HG02884 (cell line): ENCODE measurements around the gene IDUA.
A peak's percentile ranks its signal among the peaks of the same experiment; 100 is the strongest.

Source experiments
- ATAC-seq: cut with Tn5 transposase; IDR thresholded peaks from one replicate; pipeline ENCODE4 v1.9.1; 2021; ENCODE audit warnings: mild to moderate bottlenecking, moderate library complexity; ENCODE audit not compliant: unreplicated experiment

Gene IDUA

DNA sequence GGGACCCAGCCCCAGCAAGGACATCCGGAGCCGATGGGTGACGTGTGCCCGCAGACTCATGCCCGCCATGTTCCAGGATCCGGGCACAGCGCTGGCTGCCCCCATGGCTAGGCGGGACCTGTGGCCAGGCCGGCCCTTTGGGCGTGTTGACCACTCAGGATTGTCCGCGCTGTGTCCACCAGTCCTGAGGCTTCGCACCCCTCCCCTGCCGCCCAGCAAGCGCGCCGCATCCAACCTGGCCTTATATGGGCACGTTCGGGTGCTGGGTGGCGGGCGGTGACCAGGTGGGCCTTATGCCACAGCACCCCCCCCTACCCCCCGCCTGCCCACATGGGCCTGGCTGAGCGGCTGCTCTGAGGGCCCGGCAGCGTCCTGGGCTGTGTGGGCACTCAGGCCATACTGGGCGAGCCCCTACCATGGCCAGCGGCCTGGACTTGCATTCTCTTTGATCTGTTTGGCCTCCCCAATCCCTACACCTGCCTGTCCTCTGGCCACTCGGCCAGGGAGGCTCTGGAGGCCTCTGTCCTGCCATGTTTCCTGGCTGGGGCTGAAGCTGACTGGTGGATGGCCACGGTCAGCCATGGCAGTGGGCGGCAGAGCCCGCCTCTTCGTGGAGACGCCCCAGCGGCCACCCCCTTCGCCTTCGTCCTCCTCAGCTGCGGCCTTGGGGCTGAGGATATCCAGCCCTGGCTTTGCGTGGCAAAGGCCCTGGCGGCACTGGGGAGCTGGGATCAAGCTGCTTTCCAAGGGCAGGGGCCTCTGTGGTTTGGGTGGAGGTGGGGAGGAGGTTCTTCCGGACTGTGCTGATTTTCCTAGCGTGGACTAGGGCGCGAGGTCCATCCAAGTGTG is 26.6 kb downstream of the IDUA start:
- no peak for ATAC-seq

DNA sequence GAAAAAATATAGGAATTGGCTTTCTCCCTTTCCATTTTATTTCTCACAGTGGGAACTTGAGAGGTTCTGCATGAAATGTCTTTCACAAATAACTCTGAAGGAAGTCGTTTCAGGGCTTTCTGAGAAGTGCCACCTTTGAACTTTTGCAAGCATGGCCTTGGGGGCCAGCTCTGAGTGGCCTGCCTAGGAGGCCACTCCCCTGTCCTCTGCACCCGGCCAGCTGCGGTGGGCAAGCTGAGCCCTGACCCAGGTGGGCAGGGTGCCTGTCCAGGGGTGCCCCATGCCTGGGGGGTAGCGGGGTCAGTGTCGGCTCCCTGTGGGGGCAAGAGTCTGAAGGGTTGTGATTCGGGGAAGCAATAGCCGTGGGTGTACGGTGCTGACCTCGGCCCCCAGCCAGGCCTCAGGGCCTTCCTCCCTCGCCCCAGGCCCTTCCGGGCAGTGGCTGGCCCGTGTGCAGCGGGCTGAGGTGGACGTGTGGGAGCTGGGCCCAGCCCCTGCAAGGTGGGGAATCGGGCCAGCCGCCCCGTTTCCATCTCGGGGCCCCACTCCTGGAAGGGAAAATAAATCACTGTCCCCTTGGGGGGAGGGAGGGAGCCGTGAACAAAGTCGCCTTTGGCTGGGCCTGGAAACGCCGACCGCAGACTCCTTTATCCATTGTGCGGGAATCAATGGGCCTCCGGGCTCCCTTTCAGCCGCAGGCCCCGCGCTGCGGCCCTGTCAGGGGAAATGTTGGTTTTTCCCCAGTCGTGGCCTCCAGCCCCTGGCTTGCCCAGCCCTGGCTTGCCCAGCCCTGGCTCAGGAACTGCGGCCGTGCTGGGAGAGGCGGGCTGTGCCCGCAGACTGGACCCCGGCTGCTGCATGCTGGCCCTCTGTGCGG is 27.7 kb downstream of the IDUA start:
- no peak for ATAC-seq

DNA sequence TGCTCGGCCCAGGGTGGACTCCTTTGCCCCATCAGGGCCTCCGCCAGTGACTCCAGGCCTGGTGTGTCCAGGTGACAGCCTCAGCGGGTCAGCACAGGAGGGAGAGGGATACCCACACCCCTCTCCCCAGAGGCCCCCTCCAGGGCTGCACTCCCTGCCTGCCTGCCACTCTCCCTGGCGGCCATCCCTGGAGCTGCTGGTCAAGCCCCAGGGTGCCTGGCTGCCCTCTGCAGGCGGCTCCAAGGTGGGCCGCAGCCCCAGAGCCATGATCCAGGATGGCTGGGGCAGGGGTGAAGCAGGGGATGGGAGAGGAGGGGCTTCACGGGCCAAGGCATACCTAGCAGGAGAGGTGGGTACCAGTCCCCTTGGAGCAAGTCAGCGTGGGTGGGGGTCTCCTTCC is 28.3 kb downstream of the IDUA start:
- no peak for ATAC-seq

DNA sequence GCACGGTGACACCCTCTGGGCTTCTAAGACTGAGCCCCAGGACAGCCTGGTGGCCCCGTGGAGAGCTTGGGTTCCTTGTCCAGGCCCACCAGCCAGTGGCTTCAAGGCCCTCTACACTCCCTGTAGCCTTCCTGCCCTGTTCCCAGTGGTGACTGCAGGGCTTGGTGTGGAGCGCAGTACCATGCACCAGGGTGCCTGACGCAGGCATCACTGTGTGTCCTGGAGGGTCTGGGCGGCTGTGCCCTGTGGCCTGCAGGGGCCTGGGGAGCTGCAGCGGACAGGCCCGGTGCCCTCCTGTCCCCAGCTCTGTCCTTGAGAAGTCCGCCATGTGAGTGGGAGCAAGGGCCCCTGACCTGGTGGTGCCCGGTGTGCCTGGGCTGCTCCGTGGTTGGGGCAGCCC is 28.9 kb downstream of the IDUA start:
- ATAC-seq = no peak

DNA sequence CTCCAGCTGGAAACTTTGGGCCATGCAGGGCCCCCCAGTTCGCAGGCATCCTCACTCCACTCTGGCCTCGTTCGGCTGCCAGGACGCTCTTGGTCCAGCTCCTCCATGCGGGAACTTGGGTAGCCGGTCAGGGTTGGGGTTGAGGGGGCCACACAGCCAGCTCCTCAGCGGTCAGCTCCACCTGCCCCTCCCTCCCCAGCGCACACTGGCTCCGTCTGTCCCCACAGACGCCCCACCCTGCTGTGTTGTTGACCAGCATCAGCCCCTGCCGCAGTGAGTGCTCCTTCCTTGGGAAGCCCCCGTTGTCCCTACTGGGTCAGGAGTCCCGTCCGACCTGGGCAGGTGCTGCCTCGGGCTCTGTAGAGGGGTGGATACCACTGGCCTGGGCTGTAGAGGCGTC is 30.4 kb downstream of the IDUA start:
- no peak for ATAC-seq

DNA sequence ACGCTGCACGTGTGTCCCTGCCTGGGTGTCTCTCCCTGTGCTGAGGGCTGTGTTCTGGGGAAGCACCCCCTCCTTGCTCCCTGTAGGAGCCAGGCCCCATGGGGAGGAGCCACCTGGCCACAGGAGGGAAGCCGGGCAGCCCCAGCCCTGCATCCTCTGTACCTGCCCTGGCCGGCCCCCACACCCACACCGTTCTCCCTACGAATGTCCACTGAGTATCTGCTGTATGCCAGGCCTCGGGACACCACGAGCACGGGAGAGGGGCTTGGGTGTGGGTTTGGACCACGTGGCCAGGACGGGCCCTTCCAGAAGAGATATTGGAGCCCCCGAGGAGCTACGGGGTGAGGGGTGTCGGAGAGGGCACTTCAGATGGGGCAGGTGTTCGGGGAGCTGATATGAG is 30.9 kb downstream of the IDUA start:
- no peak for ATAC-seq

DNA sequence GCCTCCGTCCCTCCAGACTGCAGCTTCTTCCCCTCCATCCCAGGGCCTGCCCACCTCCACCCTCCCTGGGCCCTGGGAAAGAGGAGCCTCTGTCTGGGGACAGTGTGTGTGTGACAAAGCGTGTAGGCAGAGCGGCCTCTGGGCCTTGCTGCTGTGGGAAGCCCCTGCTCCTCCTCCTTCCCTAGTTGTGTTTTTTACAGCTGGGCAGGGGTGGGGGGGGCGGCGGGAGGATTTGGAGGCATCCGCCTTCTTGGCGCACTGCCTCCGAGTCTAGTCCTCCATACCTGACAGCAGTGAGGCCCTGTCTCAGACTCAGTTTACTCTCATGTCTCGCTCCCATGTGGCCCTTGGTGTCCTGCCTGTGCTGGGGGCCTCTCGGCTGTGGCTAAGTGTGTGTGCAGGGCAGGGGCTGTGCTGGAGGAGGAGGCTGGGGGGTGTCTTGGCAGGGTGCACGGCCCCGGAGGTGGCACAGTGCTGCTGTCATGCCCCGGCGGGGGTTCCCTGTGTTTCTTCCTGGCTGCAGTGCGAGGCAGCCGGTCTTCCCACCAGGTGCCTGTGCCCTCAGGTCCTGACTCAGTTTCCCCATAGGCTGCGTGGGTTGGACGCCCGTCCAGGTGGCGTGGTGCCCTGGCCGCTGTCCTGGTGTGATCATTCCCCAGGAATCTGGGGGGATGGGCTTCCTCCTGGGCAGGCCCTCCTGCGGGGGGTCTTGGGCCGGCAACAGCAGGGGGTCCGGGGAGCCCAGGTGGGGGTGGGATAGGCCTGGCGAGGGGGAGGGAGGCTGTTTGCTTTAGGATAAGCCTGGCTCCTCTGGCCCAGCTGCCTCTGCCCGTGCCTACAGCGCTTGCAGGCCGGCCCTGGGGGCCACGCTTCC is 31.5 kb downstream of the IDUA start:
- ATAC-seq = no peak

DNA sequence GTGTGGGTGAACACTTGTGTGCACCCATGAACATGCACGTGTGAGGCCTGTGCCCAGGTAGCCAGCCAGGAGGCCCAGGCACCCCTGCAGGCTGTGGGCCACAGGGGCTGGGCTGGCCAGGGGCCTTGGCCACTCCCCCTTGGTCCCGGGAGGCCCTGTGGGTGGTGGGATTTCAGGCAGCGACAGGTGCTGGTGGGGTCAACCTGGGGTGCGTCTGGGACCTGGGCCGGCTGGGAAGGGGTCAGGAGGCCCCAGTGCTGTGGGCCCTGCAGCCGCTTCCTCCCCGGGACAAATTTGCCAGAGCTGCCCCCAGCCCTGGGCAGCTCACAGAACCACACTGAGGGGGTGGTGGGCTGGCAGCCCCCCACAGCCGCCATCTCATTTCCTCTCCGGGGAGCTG is 32.5 kb downstream of the IDUA start:
- ATAC-seq = no peak

DNA sequence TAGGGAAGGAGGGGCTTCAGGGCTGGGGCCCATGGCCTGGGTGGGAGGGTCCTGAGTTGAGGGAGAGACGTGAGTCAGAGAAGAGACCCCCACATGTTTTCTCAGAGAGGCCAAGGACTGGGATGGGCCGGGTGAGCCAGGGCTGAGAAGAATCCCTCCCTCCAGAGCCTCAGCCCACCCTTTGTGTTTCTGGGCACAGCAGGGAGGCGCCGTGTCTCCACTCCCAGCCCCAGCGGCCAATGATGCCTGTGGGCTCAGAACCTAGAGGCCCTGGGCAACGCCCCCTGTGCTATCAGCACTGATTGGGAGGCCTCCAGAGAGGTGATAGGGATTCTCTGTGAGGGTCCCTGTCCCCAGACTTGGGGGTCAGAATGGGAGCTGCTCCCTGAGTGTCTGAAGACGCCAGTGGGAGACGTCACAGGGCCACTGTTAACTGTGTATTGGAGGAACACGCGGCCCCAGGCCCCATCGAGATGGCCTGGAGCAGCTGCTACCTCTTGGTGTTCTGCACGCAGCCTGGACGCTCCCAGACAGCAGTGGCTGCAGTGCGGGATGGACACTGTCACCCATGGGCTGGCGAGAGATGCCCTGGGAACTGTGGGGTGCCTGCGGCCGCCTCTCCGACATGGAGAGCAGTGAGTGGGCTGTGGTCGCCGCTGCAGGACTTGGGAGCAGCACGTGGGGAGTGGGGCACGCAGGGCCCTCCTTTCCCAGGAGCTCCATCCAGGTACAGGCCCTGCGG is 33.1 kb downstream of the IDUA start:
- ATAC-seq = no peak

DNA sequence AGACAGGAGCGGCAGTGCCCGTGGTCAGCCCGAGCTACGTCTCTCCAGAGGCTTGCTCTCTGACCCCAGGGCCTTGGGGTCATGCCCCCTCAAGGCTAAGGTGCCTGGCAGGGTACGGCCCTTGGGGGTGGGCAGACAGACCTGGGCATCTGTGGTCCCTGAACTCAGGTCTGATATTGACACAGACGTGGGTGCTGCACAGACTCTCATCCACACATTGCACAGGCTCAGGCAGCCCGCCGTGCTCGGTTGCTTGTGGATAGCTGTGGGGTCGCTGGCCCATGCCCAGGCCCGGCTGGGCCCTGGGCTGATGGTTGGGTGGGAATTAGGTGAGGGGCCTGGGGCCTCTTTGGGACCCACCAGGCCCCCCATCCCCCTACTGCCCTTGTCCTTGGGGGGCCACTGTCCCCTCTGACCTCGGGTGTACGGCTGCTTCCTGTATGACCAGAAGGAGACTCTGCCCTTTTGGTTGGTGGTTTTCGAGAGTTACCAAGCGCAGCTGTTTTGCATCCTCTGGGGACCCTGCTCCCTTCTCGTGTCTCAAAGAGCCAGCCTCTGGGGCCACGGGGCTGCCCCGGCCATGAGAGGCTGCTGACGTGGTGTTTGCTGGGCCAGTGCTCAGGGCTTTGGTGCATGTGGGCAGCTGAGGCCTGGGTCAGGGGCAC is 34.7 kb downstream of the IDUA start:
- ATAC-seq = no peak

DNA sequence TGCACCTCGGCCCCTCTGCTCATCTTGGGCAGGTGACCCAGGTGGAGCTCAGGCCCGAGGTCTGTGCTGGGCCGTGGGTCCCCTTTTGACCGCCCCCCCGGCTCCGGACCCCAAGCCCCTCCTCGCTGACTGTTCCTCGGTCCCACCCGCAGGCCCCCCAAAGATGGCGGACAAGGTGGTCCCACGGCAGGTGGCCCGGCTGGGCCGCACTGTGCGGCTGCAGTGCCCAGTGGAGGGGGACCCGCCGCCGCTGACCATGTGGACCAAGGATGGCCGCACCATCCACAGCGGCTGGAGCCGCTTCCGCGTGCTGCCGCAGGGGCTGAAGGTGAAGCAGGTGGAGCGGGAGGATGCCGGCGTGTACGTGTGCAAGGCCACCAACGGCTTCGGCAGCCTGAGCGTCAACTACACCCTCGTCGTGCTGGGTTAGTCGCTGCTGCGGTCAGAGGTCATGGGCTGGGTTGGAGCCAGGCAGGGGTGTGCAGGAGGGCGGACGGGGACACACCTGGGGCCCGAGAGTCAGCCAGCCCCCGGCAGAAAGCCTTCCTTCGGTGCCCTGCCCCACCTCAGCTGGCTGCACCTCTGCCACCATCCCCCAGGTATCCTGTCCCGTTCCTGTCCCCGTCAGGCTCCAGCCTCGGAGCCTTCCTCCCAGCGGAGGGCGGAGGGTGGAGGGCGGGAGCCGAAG is 35.4 kb downstream of the IDUA start:
- ATAC-seq = no peak

DNA sequence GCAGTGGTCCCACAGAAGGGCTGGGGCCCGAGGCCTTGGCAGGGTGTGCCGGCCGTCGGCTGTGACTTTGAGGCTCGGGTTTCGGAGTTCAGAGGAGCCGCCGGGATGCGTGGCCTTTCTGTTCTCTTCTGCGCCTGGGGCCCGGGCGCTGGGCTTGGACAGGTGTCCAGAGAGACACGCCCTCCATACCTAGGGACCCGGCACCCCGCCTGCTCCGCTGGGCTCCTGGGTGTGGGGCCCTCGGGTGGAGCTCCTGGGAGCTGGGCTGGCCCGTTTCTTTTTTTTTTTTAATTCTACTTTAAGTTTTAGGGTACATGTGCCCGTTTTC is 35.9 kb downstream of the IDUA start:
- no peak for ATAC-seq

DNA sequence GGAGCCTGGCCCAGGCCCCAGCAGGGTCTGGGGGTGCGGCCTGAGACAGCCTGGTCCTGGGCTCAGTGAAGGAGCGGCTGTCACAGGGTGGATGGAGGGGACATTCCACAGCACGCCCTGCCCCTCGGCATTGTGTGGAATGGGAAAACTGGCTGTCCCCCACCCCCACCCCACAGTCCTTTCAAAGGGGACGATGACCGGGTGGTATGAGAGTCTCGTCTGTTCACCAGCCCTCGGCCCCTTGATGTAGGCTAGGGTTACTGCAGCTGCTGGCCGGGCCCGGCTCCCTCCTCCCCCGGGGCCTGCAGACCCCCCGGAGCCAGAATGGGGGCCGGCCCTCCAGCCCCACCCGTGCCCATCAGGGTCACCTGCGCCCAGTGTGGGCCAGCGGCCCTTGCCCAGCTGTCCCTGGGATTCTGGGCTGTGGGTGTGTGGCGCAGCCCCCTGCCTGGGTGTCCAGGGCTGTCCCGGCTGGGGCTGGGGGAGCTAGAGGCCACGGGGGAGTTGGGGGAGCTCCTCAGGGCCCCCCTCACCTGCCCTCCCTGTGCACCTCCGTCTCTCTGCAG is 36.3 kb downstream of the IDUA start:
- no peak for ATAC-seq

DNA sequence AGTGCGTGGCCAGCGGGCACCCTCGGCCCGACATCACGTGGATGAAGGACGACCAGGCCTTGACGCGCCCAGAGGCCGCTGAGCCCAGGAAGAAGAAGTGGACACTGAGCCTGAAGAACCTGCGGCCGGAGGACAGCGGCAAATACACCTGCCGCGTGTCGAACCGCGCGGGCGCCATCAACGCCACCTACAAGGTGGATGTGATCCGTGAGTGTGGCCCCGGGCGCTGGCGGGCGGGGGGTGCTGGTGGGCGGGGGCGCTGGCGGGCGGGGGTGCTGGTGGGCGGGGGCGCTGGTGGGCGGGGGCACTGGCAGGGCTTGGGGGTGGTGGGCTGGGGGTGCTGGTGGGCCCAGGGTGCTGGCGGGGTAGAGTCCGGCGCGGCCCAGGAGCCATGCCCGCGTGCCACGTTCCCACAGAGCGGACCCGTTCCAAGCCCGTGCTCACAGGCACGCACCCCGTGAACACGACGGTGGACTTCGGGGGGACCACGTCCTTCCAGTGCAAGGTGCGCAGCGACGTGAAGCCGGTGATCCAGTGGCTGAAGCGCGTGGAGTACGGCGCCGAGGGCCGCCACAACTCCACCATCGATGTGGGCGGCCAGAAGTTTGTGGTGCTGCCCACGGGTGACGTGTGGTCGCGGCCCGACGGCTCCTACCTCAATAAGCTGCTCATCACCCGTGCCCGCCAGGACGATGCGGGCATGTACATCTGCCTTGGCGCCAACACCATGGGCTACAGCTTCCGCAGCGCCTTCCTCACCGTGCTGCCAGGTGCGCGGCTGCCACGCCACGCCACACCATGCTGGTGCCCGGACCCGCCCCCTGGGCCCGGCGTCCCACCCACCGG is 37.3 kb downstream of the IDUA start:
- ATAC-seq = no peak

DNA sequence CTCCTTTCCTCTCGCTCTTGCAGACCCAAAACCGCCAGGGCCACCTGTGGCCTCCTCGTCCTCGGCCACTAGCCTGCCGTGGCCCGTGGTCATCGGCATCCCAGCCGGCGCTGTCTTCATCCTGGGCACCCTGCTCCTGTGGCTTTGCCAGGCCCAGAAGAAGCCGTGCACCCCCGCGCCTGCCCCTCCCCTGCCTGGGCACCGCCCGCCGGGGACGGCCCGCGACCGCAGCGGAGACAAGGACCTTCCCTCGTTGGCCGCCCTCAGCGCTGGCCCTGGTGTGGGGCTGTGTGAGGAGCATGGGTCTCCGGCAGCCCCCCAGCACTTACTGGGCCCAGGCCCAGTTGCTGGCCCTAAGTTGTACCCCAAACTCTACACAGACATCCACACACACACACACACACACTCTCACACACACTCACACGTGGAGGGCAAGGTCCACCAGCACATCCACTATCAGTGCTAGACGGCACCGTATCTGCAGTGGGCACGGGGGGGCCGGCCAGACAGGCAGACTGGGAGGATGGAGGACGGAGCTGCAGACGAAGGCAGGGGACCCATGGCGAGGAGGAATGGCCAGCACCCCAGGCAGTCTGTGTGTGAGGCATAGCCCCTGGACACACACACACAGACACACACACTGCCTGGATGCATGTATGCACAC is 38.2 kb downstream of the IDUA start:
- no peak for ATAC-seq

DNA sequence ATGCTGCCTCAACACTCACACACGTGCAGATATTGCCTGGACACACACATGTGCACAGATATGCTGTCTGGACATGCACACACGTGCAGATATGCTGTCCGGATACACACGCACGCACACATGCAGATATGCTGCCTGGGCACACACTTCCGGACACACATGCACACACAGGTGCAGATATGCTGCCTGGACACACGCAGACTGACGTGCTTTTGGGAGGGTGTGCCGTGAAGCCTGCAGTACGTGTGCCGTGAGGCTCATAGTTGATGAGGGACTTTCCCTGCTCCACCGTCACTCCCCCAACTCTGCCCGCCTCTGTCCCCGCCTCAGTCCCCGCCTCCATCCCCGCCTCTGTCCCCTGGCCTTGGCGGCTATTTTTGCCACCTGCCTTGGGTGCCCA is 39.3 kb downstream of the IDUA start:
- ATAC-seq = peak; percentile 57

DNA sequence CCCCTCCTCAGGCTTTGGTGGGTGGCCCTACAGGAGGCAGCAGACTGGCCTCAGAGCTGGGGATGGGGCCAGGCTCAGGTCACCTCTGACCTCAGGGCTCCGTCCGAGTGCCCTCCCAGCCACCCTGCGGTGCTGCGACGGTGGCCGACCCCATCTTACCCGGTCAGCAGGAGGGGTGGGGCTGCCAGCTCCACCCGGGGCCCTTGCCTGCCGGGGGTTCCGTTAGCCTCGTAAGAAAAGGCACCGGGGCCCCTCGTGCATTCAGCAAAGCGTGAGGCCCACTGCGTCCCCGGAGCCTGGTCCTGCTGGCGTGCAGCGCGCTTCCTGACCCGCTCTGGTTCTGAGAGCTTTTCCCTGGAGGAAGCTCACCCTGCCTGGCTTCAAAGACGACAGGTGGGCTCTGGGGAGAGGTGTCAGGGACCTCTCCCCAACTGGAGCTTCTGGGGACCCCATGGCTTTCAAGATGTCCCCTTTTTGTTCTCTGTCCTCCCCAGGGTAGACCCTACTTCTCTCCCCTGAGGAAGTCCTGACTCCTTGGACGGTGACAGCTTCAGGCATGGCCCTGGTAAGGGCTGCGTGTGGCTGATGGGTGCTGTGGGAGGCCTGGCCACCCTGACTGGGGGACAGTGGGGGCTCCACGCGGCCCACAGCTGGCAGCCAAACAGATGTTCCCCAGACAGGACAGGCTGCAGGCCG is 40.5 kb downstream of the IDUA start:
- no peak for ATAC-seq
